Neural progenitor cell (in vitro differentiated cells): ENCODE measurements around the gene DUSP18. TPM values are rescaled to one million over a fixed set of nuclear protein-coding genes. Genes with fewer than 3 reads are reported as not detected.

ENCODE experiments used
- DNase-seq: peaks from one replicate; pipeline ENCODE4 v3.0.0-alpha.2; 2016; ENCODE audit warnings: low spot score
- H2AFZ ChIP-seq: fragments of 200-600 bp; sonication (generic); replicated peaks from 2 replicates; pipeline ENCODE4 v1.6.1; 2016; ENCODE audit warnings: antibody characterized with exemption
- H3F3A ChIP-seq: fragments of 200-600 bp; sonication (generic); 2 replicates; pipeline ENCODE4 v1.6.1; 2016; ENCODE audit warnings: antibody characterized with exemption, low read depth
- H3K27ac ChIP-seq: fragments of 200-600 bp; sonication (generic); 2 replicates; pipeline ENCODE4 v1.5.1; 2016; ENCODE audit warnings: mild to moderate bottlenecking
- H3K27me3 ChIP-seq: fragments of 200-600 bp; sonication (generic); 2 replicates; pipeline ENCODE4 v1.6.1; 2016; ENCODE audit warnings: mild to moderate bottlenecking, moderate library complexity
- H3K36me3 ChIP-seq: fragments of 200-600 bp; sonication (generic); 2 replicates; pipeline ENCODE4 v1.5.1; 2016
- H3K4me1 ChIP-seq: fragments of 200-600 bp; sonication (generic); 2 replicates; pipeline ENCODE4 v1.6.1; 2016; ENCODE audit warnings: mixed run types
- H3K4me2 ChIP-seq: fragments of 200-600 bp; sonication (generic); 2 replicates; pipeline ENCODE4 v1.6.1; 2016
- H3K4me3 ChIP-seq: fragments of 200-600 bp; sonication (generic); 2 replicates; pipeline ENCODE4 v1.5.1; 2016
- H3K79me2 ChIP-seq: fragments of 200-600 bp; sonication (generic); 2 replicates; pipeline ENCODE4 v1.6.1; 2016; ENCODE audit warnings: low read depth
- H3K9ac ChIP-seq: fragments of 200-600 bp; sonication (generic); 2 replicates; pipeline ENCODE4 v1.6.1; 2016
- H3K9me3 ChIP-seq: fragments of 200-600 bp; sonication (generic); 2 replicates; pipeline ENCODE4 v1.5.1; 2016; ENCODE audit warnings: low read depth
- H4K20me1 ChIP-seq: fragments of 200-600 bp; sonication (generic); 2 replicates; pipeline ENCODE4 v1.6.1; 2016; ENCODE audit warnings: low read depth
- H3K27ac Mint-ChIP-seq: 3 replicates; pipeline ENCODE4 v1.8.0; 2021; ENCODE audit warnings: mixed read lengths
- H3K27me3 Mint-ChIP-seq: 2 replicates; pipeline ENCODE4 v1.8.0; 2022; ENCODE audit warnings: low read depth, mild to moderate bottlenecking, inconsistent platforms, moderate library complexity, mixed read lengths; ENCODE audit not compliant: insufficient read depth
- H3K36me3 Mint-ChIP-seq: 3 replicates; pipeline ENCODE4 v1.8.0; 2021; ENCODE audit warnings: mixed read lengths
- H3K4me1 Mint-ChIP-seq: 3 replicates; pipeline ENCODE4 v1.8.0; 2021; ENCODE audit warnings: mixed read lengths
- H3K4me3 Mint-ChIP-seq: 3 replicates; pipeline ENCODE4 v1.8.0; 2021; ENCODE audit warnings: mild to moderate bottlenecking, moderate library complexity, mixed read lengths
- H3K9me3 Mint-ChIP-seq: 3 replicates; pipeline ENCODE4 v1.8.0; 2020; ENCODE audit warnings: mixed read lengths
- CTCF ChIP-seq: fragments of 200-600 bp; sonication (generic); IDR thresholded peaks from 2 replicates; pipeline ENCODE4 v1.5.1; 2017; ENCODE audit warnings: antibody characterized with exemption, mild to moderate bottlenecking
- EZH2 ChIP-seq: fragments of 200-600 bp; sonication (generic); IDR thresholded peaks from 2 replicates; pipeline ENCODE4 v1.6.1; 2017; ENCODE audit warnings: antibody characterized with exemption, mild to moderate bottlenecking, moderate library complexity
- EZH2phosphoT487 ChIP-seq: fragments of 200-600 bp; sonication (generic); IDR thresholded peaks from 2 replicates; pipeline ENCODE4 v1.6.1; 2017; ENCODE audit warnings: antibody characterized with exemption
- total RNA-seq: library from RNA; depleted of rRNA; stranded (reverse); fragments of >200 nt; gene quantifications from 2 replicates; pipeline ENCODE4 v1.2.3, GENCODE V29; 2015; ENCODE audit warnings: low replicate concordance

Gene DUSP18
- total RNA-seq, 1 donor from 2014 or later, result 3.1 TPM

- TF ChIP-seq EZH2 (no peak), EZH2phosphoT487 (no peak), CTCF (no peak)
- no peak overlapping the region for H3K27ac ChIP-seq
- DNase-seq, result no peak
- H3K36me3 ChIP-seq, result no peaks in the 10 kb centered on the region
- no peak overlapping the region for H3K9ac ChIP-seq
- H2AFZ ChIP-seq, result no peak overlapping the region
- Mint-ChIP-seq H3K27ac (no peak overlapping the region), H3K9me3 (no peaks in the 10 kb centered on the region), H3K4me3 (no peak overlapping the region), H3K27me3 (peaks cover 8% of the 10 kb centered on the region), H3K36me3 (peaks cover 5% of the 10 kb centered on the region), H3K4me1 (peaks cover 24% of the 10 kb centered on the region)
- H3K4me2 ChIP-seq, result no peak overlapping the region
- H3K9me3 ChIP-seq, result no peaks in the 10 kb centered on the region
- peaks cover 6% of the 10 kb centered on the region for H3F3A ChIP-seq
- no peaks in the 10 kb centered on the region for H4K20me1 ChIP-seq
- peaks cover 8% of the 10 kb centered on the region for H3K27me3 ChIP-seq
- no peaks in the 10 kb centered on the region for H3K4me1 ChIP-seq
- H3K79me2 ChIP-seq, result no peaks in the 10 kb centered on the region
- H3K4me3 ChIP-seq, result no peak overlapping the region
Measured at GRCh38 chr22:30640361-30640760, 27.3 kb downstream of the DUSP18 start.

GRCh38 chr22:30637701-30638114, 30.0 kb downstream of the DUSP18 start:
- no peak for DNase-seq
- no peak overlapping the region for H2AFZ ChIP-seq
- H3K36me3 Mint-ChIP-seq, result peaks cover 5% of the 10 kb centered on the region
- peak overlapping the region; percentile 34 for H3K4me3 Mint-ChIP-seq
- H3K79me2 ChIP-seq, result no peaks in the 10 kb centered on the region
- no peak overlapping the region for H3K27ac Mint-ChIP-seq
- H3K4me3 ChIP-seq, result no peak overlapping the region
- no peak overlapping the region for H3K4me2 ChIP-seq
- H3K4me1 ChIP-seq, result peaks cover 3% of the 10 kb centered on the region
- H3K27me3 Mint-ChIP-seq, result peaks cover 7% of the 10 kb centered on the region
- H3K9me3 ChIP-seq, result no peaks in the 10 kb centered on the region
- H4K20me1 ChIP-seq, result no peaks in the 10 kb centered on the region
- TF ChIP-seq CTCF (no peak), EZH2phosphoT487 (no peak), EZH2 (no peak)
- H3K27me3 ChIP-seq, result peaks cover 8% of the 10 kb centered on the region
- no peaks in the 10 kb centered on the region for H3K9me3 Mint-ChIP-seq
- H3K36me3 ChIP-seq, result no peaks in the 10 kb centered on the region
- H3K9ac ChIP-seq, result no peak overlapping the region
- H3K27ac ChIP-seq, result no peak overlapping the region
- H3F3A ChIP-seq, result peaks cover 15% of the 10 kb centered on the region
- H3K4me1 Mint-ChIP-seq, result peaks cover 23% of the 10 kb centered on the region

GRCh38 chr22:30636226-30637077, 31.2 kb downstream of the DUSP18 start:
- TF ChIP-seq CTCF (no peak), EZH2 (no peak), EZH2phosphoT487 (no peak)
- peaks cover 23% of the 10 kb centered on the region for H3K4me1 Mint-ChIP-seq
- H3K27ac Mint-ChIP-seq, result no peak overlapping the region
- Histone ChIP-seq H3K79me2 (no peaks in the 10 kb centered on the region), H3K9me3 (no peaks in the 10 kb centered on the region), H3K4me3 (peak overlapping the region; percentile 69), H4K20me1 (no peaks in the 10 kb centered on the region), H3K27me3 (peaks cover 8% of the 10 kb centered on the region), H3K4me2 (peak overlapping the region; percentile 96), H3K4me1 (peaks cover 3% of the 10 kb centered on the region), H2AFZ (no peak overlapping the region), H3F3A (peaks cover 15% of the 10 kb centered on the region), H3K36me3 (no peaks in the 10 kb centered on the region), H3K27ac (no peak overlapping the region), H3K9ac (no peak overlapping the region)
- DNase-seq, result peak; percentile 14
- peaks cover 5% of the 10 kb centered on the region for H3K36me3 Mint-ChIP-seq
- H3K27me3 Mint-ChIP-seq, result peaks cover 7% of the 10 kb centered on the region
- H3K4me3 Mint-ChIP-seq, result peak overlapping the region; percentile 86
- H3K9me3 Mint-ChIP-seq, result no peaks in the 10 kb centered on the region
